Transverse colon (tissue), 4 donors: ENCODE data around the gene IFIT3.

Experiments
- CTCF ChIP-seq, 5 experiments: fragments of 200-600 bp in 3 of 5; fragments of 450-650 bp in 2 of 5; sonication (generic) in 3 of 5; IDR thresholded peaks; 1 replicate in 2 of 5; 2 replicates in 3 of 5; pipeline ENCODE4 v1.5.1; 2016 to 2017; ENCODE audit warnings: antibody characterized with exemption in 5 of 5, inconsistent platforms in 3 of 5, mild to moderate bottlenecking in 2 of 5, moderate library complexity in 1 of 5
- EP300 ChIP-seq: sonication (generic); formaldehyde crosslinking; IDR thresholded peaks from one replicate; pipeline ENCODE4 v1.6.1; 2017; ENCODE audit warnings: antibody characterized with exemption, low read depth
- POLR2AphosphoS5 ChIP-seq, 3 donors: sonication (generic); formaldehyde crosslinking; IDR thresholded peaks; one replicate each; pipeline ENCODE4 v1.6.1; 2016; ENCODE audit warnings: antibody characterized with exemption in 3 of 3

- TF ChIP-seq CTCF (IDR thresholded peaks at IDR 0.05) (no peak), POLR2AphosphoS5 (IDR thresholded peaks at IDR 0.05) (no peak), EP300 (no peak)
These were observed 48.9 kb upstream of the IFIT3 start for GRCh38 chr10:89278900-89279392.
